ENCODE results near the gene ADD3.

DNA sequence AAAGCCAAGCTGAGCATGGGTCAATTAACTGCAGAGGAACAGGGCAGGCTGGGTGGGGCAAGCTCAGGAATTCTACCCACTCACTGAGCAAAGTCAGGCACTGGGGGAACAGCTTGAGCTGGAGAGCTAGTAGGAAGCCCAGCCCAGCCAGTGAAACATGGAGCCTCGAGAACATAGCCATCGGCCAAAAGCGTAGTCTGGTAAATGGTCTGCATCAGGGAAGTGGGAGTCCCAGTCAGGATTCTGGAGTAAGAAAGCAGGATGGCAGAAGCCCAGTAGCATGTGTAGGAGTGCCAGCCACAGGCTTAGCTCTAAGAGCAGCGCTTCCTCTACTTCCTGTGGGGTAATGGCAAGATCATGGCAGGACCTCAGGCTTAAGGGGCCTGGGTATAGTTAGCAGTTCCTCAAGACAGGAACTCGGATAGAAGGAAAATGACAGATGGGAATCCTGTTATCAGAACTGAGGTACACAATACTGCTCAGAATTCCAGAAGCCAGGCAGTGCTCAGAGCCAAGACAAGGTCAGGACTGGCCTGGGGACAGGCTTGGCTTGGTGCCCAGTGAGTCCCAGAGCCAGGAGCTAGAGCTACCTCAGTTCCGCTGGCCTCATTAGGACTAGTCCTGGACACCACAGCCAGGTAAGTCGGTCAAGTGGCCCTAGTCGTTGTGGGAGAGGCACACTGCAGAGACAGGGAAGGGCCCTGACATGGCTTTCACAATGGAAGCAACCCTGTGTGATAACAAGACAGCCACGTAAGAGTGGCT, 134.3 kb downstream of the ADD3 start:
- TF ChIP-seq, protein P1, sequence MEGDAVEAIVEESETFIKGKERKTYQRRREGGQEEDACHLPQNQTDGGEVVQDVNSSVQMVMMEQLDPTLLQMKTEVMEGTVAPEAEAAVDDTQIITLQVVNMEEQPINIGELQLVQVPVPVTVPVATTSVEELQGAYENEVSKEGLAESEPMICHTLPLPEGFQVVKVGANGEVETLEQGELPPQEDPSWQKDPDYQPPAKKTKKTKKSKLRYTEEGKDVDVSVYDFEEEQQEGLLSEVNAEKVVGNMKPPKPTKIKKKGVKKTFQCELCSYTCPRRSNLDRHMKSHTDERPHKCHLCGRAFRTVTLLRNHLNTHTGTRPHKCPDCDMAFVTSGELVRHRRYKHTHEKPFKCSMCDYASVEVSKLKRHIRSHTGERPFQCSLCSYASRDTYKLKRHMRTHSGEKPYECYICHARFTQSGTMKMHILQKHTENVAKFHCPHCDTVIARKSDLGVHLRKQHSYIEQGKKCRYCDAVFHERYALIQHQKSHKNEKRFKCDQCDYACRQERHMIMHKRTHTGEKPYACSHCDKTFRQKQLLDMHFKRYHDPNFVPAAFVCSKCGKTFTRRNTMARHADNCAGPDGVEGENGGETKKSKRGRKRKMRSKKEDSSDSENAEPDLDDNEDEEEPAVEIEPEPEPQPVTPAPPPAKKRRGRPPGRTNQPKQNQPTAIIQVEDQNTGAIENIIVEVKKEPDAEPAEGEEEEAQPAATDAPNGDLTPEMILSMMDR (IDR thresholded peaks at IDR 0.05), result no peak
- no peak for TF ChIP-seq POLR2A (IDR thresholded peaks at IDR 0.05)
